Natural killer cell (primary cell): Measurements from ENCODE around the gene SORT1. TPM values are rescaled to one million over a fixed set of nuclear protein-coding genes. Genes with fewer than 3 reads are reported as not detected.

ENCODE experiments used
- ATAC-seq, 3 donors: fragments of 150-1000 bp in 2 of 3; fragments of 200-7000 bp in 1 of 3; cut with Tn5 transposase; 1 replicate in 1 of 3; 2 replicates in 2 of 3; pipeline ENCODE4 v1.10.0; 2021; ENCODE audit warnings: mild to moderate bottlenecking in 2 of 3, moderate library complexity in 2 of 3
- DNase-seq, 2 donors: peaks; one replicate each; pipeline versions ENCODE4 v3.0.0 to v3.0.0-alpha.2; 2013 to 2021; ENCODE audit warnings: mixed read lengths in 1 of 2
- H3K27ac ChIP-seq: one replicate; pipeline ENCODE4 v1.5.1; 2013; ENCODE audit warnings: mild to moderate bottlenecking, low read length
- H3K27me3 ChIP-seq: one replicate; pipeline ENCODE4 v1.6.1; 2013; ENCODE audit warnings: low read length; ENCODE audit not compliant: control insufficient read depth, insufficient read depth
- H3K36me3 ChIP-seq: one replicate; pipeline ENCODE4 v1.6.1; 2013; ENCODE audit warnings: low read length; ENCODE audit not compliant: control insufficient read depth, insufficient read depth
- H3K4me1 ChIP-seq: one replicate; pipeline ENCODE4 v1.6.1; 2013; ENCODE audit warnings: low read length; ENCODE audit not compliant: control insufficient read depth, insufficient read depth
- H3K4me3 ChIP-seq: one replicate; pipeline ENCODE4 v1.5.1; 2013; ENCODE audit warnings: low read length
- H3K9me3 ChIP-seq: one replicate; pipeline ENCODE4 v1.6.1; 2013; ENCODE audit warnings: low read length; ENCODE audit not compliant: control insufficient read depth, insufficient read depth
- H3K27ac Mint-ChIP-seq, 2 donors: one replicate each; pipeline ENCODE4 v1.8.0; 2022; ENCODE audit warnings: mild to moderate bottlenecking in 2 of 2, mixed read lengths in 2 of 2, moderate library complexity in 1 of 2
- H3K27me3 Mint-ChIP-seq, 2 donors: one replicate each; pipeline ENCODE4 v1.8.0; 2022; ENCODE audit warnings: low read depth in 2 of 2, mixed read lengths in 2 of 2
- H3K36me3 Mint-ChIP-seq: one replicate; pipeline ENCODE4 v1.8.0; 2022; ENCODE audit warnings: mixed read lengths
- H3K4me1 Mint-ChIP-seq, 2 donors: one replicate each; pipeline ENCODE4 v1.8.0; 2022; ENCODE audit warnings: mixed read lengths in 2 of 2
- H3K4me3 Mint-ChIP-seq: one replicate; pipeline ENCODE4 v1.8.0; 2022; ENCODE audit warnings: mild to moderate bottlenecking, moderate library complexity, mixed read lengths
- H3K9me3 Mint-ChIP-seq, 2 donors: one replicate each; pipeline ENCODE4 v1.8.0; 2022; ENCODE audit warnings: mixed read lengths in 2 of 2
- CTCF ChIP-seq: fragments of 200-600 bp; IDR thresholded peaks from one replicate; pipeline ENCODE4 v1.8.0; 2022; ENCODE audit warnings: antibody characterized with exemption
- WGBS: methylation state at CpG from one replicate; pipeline ENCODE4 v1.1.7; 2013; ENCODE audit warnings: missing lambda C conversion rate; ENCODE audit not compliant: insufficient coverage; 5-methylcytosine and 5-hydroxymethylcytosine counted together
- intact Hi-C: fragments of 100-400 bp; cut with micrococcal nuclease; formaldehyde crosslinking; loops from one replicate; pipeline ENCODE4 v1.14.2; 2022
- total RNA-seq, 4 donors: library from RNA; stranded (reverse); fragments of 120-200 nt in 1 of 4; gene quantifications; one replicate each; pipeline versions ENCODE4 v1.2.3 to v1.2.4, GENCODE V29; 2013 to 2022

The SORT1 gene
- total RNA-seq, 3 donors from 2014 or later (not counting 1 experiment from before 2014, with no cell fraction given), result 2.7 to 7.1 (median 3.7) TPM

DNA sequence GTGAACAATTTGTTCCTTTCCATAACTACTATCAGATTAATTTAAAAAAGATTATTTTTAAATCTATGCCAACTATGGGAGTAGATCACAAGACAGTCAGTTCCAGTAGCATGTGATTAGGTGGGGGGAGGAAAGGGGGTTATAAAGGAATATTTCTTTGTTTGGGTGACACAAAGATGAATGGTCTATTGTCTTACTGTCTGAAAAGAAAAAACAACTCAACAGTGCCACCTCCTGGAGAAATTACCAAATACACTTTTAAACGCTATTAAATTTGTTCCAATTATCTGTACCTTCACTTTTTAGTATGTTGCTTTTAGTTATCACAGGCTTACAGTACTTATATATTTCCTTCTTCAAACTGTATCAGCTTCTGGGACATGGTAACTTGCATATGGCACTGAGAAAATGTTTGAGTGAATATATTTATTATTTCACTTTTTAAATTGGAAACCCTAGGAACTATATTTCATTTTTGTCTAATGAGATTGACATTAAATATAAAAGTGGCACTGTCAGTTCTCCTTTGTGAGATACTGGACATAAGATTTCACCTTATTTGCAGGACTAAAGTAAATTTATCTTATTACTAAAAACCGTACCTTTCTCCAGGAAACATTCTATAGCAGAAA is 1.7 kb upstream of the SORT1 start:
- H3K4me3 Mint-ChIP-seq, result peak overlapping the region; percentile 66
- TF ChIP-seq CTCF, result peak; percentile 75
- no peak overlapping the region for H3K27ac Mint-ChIP-seq

GRCh38 chr1:109398343-109399225 is 866 bp upstream of the SORT1 start:
- H3K4me1 Mint-ChIP-seq, result peaks cover 13 to 17% of the 10 kb centered on the region in 2 donors

More for the DNA sequence above, 1.7 kb upstream of the SORT1 start:
- peaks cover 15% of the 10 kb centered on the region for H3K27me3 ChIP-seq
- H3K4me1 ChIP-seq, result peaks cover 14% of the 10 kb centered on the region
- intact Hi-C loops, result loop anchor here (1.0 to 2.0 kb wide), 3 partner anchors 122 to 136 kb away; no protein-coding TSS in a partner anchor
- H3K4me1 Mint-ChIP-seq, result peaks cover 13 to 18% of the 10 kb centered on the region in 2 donors
- H3K4me3 ChIP-seq, result no peak overlapping the region
- ATAC-seq (peak; percentile 32 to 61 (median 47)), DNase-seq (peak in 1 of 2 donors; percentile 83)
- peaks cover 25% of the 10 kb centered on the region for H3K36me3 ChIP-seq
- no peaks in the 10 kb centered on the region for H3K36me3 Mint-ChIP-seq
- H3K9me3 ChIP-seq, result no peaks in the 10 kb centered on the region
- H3K27me3 Mint-ChIP-seq, result peaks cover 21 to 27% of the 10 kb centered on the region in 2 donors
- H3K9me3 Mint-ChIP-seq, result no peaks in the 10 kb centered on the region
- H3K27ac ChIP-seq, result no peak overlapping the region
- WGBS, result 86% methylated on average over 1 of the region's 2 CpGs

DNA sequence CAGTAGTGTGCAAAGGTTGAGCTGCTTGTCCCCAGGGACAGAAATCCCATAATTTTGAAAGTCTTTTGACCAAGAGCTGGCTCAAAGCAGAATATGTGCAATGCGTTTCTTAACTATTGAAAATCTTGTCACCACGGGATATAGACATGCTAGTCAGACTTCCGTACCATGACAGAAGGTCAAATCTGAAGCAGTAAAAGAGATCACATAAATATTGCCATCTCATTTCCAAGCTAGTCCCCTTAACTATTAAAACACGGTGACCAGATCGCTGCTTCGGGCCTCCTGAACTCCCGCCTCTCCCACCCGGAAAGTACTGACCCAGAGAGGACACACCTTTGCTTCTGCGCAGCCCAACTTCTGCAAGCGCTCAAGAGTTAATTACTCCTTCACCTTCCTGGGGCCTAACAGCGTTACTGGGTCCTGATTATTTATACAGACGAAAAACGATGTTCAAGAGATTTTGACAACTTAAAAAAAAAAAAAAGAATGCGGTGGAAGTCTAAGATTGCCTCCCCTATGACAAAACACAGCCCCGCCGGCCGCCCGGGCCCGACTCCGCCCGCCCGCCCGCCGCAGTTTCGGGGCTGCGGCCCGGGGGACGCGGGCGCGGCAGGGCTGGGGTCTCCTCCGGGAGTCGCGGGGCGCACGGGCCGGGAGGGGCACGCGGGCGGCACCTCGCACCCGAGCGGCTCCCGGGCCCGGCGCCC is 692 bp downstream of the SORT1 start:
- ATAC-seq (peak in 2 of 3 donors; percentile 7 to 14), DNase-seq (peak in 1 of 2 donors; percentile 22)
- peaks cover 15% of the 10 kb centered on the region for H3K27me3 ChIP-seq
- H3K27ac ChIP-seq, result no peak overlapping the region
- H3K4me1 ChIP-seq, result peaks cover 18% of the 10 kb centered on the region
- H3K36me3 Mint-ChIP-seq, result no peaks in the 10 kb centered on the region
- intact Hi-C loops, result no loop called here
- no peak for TF ChIP-seq CTCF
- H3K27me3 Mint-ChIP-seq, result peaks cover 27 to 38% of the 10 kb centered on the region in 2 donors
- no peak overlapping the region for H3K27ac Mint-ChIP-seq
- H3K4me3 ChIP-seq, result no peak overlapping the region
- H3K9me3 Mint-ChIP-seq, result no peaks in the 10 kb centered on the region
- WGBS, result 4% methylated on average over 46 of the region's 46 CpGs
- peaks cover 15% of the 10 kb centered on the region for H3K36me3 ChIP-seq
- no peaks in the 10 kb centered on the region for H3K9me3 ChIP-seq
- H3K4me3 Mint-ChIP-seq, result peak overlapping the region; percentile 92
- peaks cover 13 to 17% of the 10 kb centered on the region in 2 donors for H3K4me1 Mint-ChIP-seq

More at GRCh38 chr1:109398343-109399225, 866 bp upstream of the SORT1 start:
- Mint-ChIP-seq H3K27ac (peak overlapping the region in 1 of 2 donors; percentile 22), H3K36me3 (no peaks in the 10 kb centered on the region), H3K9me3 (no peaks in the 10 kb centered on the region), H3K27me3 (peaks cover 25 to 28% of the 10 kb centered on the region in 2 donors), H3K4me3 (peak overlapping the region; percentile 80)
- intact Hi-C loops, result loop anchor here (1.0 to 2.0 kb wide), 3 partner anchors 121 to 135 kb away; no protein-coding TSS in a partner anchor
- Histone ChIP-seq H3K36me3 (peaks cover 18% of the 10 kb centered on the region), H3K4me1 (peaks cover 14% of the 10 kb centered on the region), H3K9me3 (no peaks in the 10 kb centered on the region), H3K4me3 (peak overlapping the region; percentile 37), H3K27me3 (peaks cover 15% of the 10 kb centered on the region), H3K27ac (no peak overlapping the region)
- ATAC-seq (no peak), DNase-seq (peak in 1 of 2 donors; percentile 22)
- TF ChIP-seq CTCF, result no peak
- 59% methylated on average over 12 of the region's 18 CpGs for WGBS
